Measurements from ENCODE around the gene P2RY12.

Gene P2RY12

GRCh38 chr3:151428386-151428785 lies 43.8 kb upstream of the P2RY12 start:
- H3K4me3 ChIP-seq (IDR thresholded peaks at IDR 0.05; ENCODE audit: insufficient read depth, low read depth, low read length) = no peak overlapping the region
- H2AFZ ChIP-seq (ENCODE audit: low read depth) = no peak overlapping the region
- H3K4me2 ChIP-seq = no peak overlapping the region
- peaks cover 6% of the 10 kb centered on the region for H3K4me1 ChIP-seq (ENCODE audit: low read depth, poor library complexity, severe bottlenecking)
- no peak overlapping the region for H3K27ac ChIP-seq
- no peaks in the 10 kb centered on the region for H3K27me3 ChIP-seq (ENCODE audit: insufficient read depth, low read depth)
- no peaks in the 10 kb centered on the region for H4K20me1 ChIP-seq (ENCODE audit: insufficient read depth)
- H3K9ac ChIP-seq = no peak overlapping the region
- TF ChIP-seq CTCF (conservative IDR thresholded peaks at IDR 0.05; ENCODE audit: low read depth, low read length) = no peak
- H3K79me2 ChIP-seq (ENCODE audit: insufficient read depth, low read depth) = no peaks in the 10 kb centered on the region
- no peaks in the 10 kb centered on the region for H3K36me3 ChIP-seq (ENCODE audit: insufficient read depth)

GRCh38 chr3:151426341-151426657 lies 41.7 kb upstream of the P2RY12 start:
- peaks cover 6% of the 10 kb centered on the region for H3K4me1 ChIP-seq (ENCODE audit: low read depth, poor library complexity, severe bottlenecking)
- no peak overlapping the region for H3K9ac ChIP-seq
- no peaks in the 10 kb centered on the region for H3K79me2 ChIP-seq (ENCODE audit: insufficient read depth, low read depth)
- H2AFZ ChIP-seq (ENCODE audit: low read depth) = peak overlapping the region; percentile 27; the same call in 1 of the 2 replicates
- no peak overlapping the region for H3K4me2 ChIP-seq
- H4K20me1 ChIP-seq (ENCODE audit: insufficient read depth) = no peaks in the 10 kb centered on the region
- H3K4me3 ChIP-seq (IDR thresholded peaks at IDR 0.05; ENCODE audit: insufficient read depth, low read depth, low read length) = no peak overlapping the region
- H3K27ac ChIP-seq = no peak overlapping the region
- H3K36me3 ChIP-seq (ENCODE audit: insufficient read depth) = no peaks in the 10 kb centered on the region
- no peaks in the 10 kb centered on the region for H3K27me3 ChIP-seq (ENCODE audit: insufficient read depth, low read depth)
- peak; percentile 13 for TF ChIP-seq CTCF (conservative IDR thresholded peaks at IDR 0.05; ENCODE audit: low read depth, low read length)

- peaks cover 6% of the 10 kb centered on the region for H3K4me1 ChIP-seq (ENCODE audit: low read depth, poor library complexity, severe bottlenecking)
- peak overlapping the region; percentile 27; the same call in 1 of the 2 replicates for H2AFZ ChIP-seq (ENCODE audit: low read depth)
- no peaks in the 10 kb centered on the region for H3K36me3 ChIP-seq (ENCODE audit: insufficient read depth)
- peak; percentile 68 for TF ChIP-seq CTCF (conservative IDR thresholded peaks at IDR 0.05; ENCODE audit: low read depth, low read length)
- no peaks in the 10 kb centered on the region for H3K79me2 ChIP-seq (ENCODE audit: insufficient read depth, low read depth)
- H3K27me3 ChIP-seq (ENCODE audit: insufficient read depth, low read depth) = no peaks in the 10 kb centered on the region
- no peak overlapping the region for H3K27ac ChIP-seq
- no peak overlapping the region for H3K4me2 ChIP-seq
- H4K20me1 ChIP-seq (ENCODE audit: insufficient read depth) = no peaks in the 10 kb centered on the region
- H3K4me3 ChIP-seq (IDR thresholded peaks at IDR 0.05; ENCODE audit: insufficient read depth, low read depth, low read length) = no peak overlapping the region
- no peak overlapping the region for H3K9ac ChIP-seq
Observed at GRCh38 chr3:151425627-151426340, 41.2 kb upstream of the P2RY12 start.

GRCh38 chr3:151423091-151423490 lies 38.5 kb upstream of the P2RY12 start:
- Histone ChIP-seq H3K27me3 (ENCODE audit: insufficient read depth, low read depth) (no peaks in the 10 kb centered on the region), H3K4me3 (IDR thresholded peaks at IDR 0.05; ENCODE audit: insufficient read depth, low read depth, low read length) (no peak overlapping the region), H3K27ac (no peak overlapping the region), H3K36me3 (ENCODE audit: insufficient read depth) (no peaks in the 10 kb centered on the region), H4K20me1 (ENCODE audit: insufficient read depth) (no peaks in the 10 kb centered on the region), H3K9ac (no peak overlapping the region), H3K4me1 (ENCODE audit: low read depth, poor library complexity, severe bottlenecking) (peaks cover 6% of the 10 kb centered on the region), H3K4me2 (no peak overlapping the region), H3K79me2 (ENCODE audit: insufficient read depth, low read depth) (no peaks in the 10 kb centered on the region), H2AFZ (ENCODE audit: low read depth) (no peak overlapping the region)
- no peak for TF ChIP-seq CTCF (conservative IDR thresholded peaks at IDR 0.05; ENCODE audit: low read depth, low read length)

Data from KMS-11 (cell line).